ENCODE results near the gene CLNK. TPM values are rescaled to one million over a fixed set of nuclear protein-coding genes. Genes with fewer than 3 reads are reported as not detected.

The CLNK gene
- total RNA-seq, 1 donor from 2014 or later = not detected

GRCh38 chr4:10587697-10588096, 96.9 kb downstream of the CLNK start:
- TF ChIP-seq POLR2AphosphoS5 (IDR thresholded peaks at IDR 0.05; ENCODE audit: insufficient read depth in 1 of 2, low read depth in 1 of 2) (no peak), POLR2A (IDR thresholded peaks at IDR 0.05) (no peak), CTCF (IDR thresholded peaks at IDR 0.05) (no peak)
- Histone ChIP-seq H3K4me1 (no peaks in the 10 kb centered on the region), H3K9me3 (no peaks in the 10 kb centered on the region), H3K4me3 (no peak overlapping the region), H3K27me3 (no peaks in the 10 kb centered on the region), H3K36me3 (no peaks in the 10 kb centered on the region), H3K27ac (no peak overlapping the region)
- intact Hi-C loops (cut with DNase I) = no loop called here
- no peak for DNase-seq (ENCODE audit: extremely low spot score in 2 of 2)

- intact Hi-C loops (cut with DNase I) = no loop called here
- H3K27ac ChIP-seq = no peak overlapping the region
- no peaks in the 10 kb centered on the region for H3K9me3 ChIP-seq
- no peaks in the 10 kb centered on the region for H3K27me3 ChIP-seq
- H3K4me1 ChIP-seq = no peaks in the 10 kb centered on the region
- TF ChIP-seq POLR2AphosphoS5 (IDR thresholded peaks at IDR 0.05; ENCODE audit: insufficient read depth in 1 of 2, low read depth in 1 of 2) (no peak), CTCF (IDR thresholded peaks at IDR 0.05) (no peak), POLR2A (IDR thresholded peaks at IDR 0.05) (no peak)
- H3K36me3 ChIP-seq = no peaks in the 10 kb centered on the region
- no peak for DNase-seq (ENCODE audit: extremely low spot score in 2 of 2)
- H3K4me3 ChIP-seq = no peak overlapping the region
Observed at GRCh38 chr4:10587296-10587695, 97.3 kb downstream of the CLNK start.

- DNase-seq (ENCODE audit: extremely low spot score in 2 of 2) = no peak
- Histone ChIP-seq H3K27ac (no peak overlapping the region), H3K4me3 (peak overlapping the region in 1 of 2 donors; percentile 30), H3K36me3 (no peaks in the 10 kb centered on the region), H3K27me3 (no peaks in the 10 kb centered on the region), H3K9me3 (no peaks in the 10 kb centered on the region), H3K4me1 (no peaks in the 10 kb centered on the region)
- no peak for TF ChIP-seq POLR2A (IDR thresholded peaks at IDR 0.05)
- no peak for TF ChIP-seq CTCF (IDR thresholded peaks at IDR 0.05)
- no peak for TF ChIP-seq POLR2AphosphoS5 (IDR thresholded peaks at IDR 0.05; ENCODE audit: insufficient read depth in 1 of 2, low read depth in 1 of 2)
- intact Hi-C loops (cut with DNase I) = no loop called here
Observed at GRCh38 chr4:10584042-10584441, 100.5 kb downstream of the CLNK start.

GRCh38 chr4:10582951-10583350, 101.6 kb downstream of the CLNK start:
- H3K27ac ChIP-seq = no peak overlapping the region
- intact Hi-C loops (cut with DNase I) = no loop called here
- TF ChIP-seq POLR2AphosphoS5 (IDR thresholded peaks at IDR 0.05; ENCODE audit: insufficient read depth in 1 of 2, low read depth in 1 of 2) = no peak
- no peak for TF ChIP-seq CTCF (IDR thresholded peaks at IDR 0.05)
- TF ChIP-seq POLR2A (IDR thresholded peaks at IDR 0.05) = no peak
- H3K9me3 ChIP-seq = no peaks in the 10 kb centered on the region
- H3K36me3 ChIP-seq = no peaks in the 10 kb centered on the region
- no peak overlapping the region for H3K4me3 ChIP-seq
- no peak for DNase-seq (ENCODE audit: extremely low spot score in 2 of 2)
- H3K4me1 ChIP-seq = no peaks in the 10 kb centered on the region
- H3K27me3 ChIP-seq = no peaks in the 10 kb centered on the region

DNA sequence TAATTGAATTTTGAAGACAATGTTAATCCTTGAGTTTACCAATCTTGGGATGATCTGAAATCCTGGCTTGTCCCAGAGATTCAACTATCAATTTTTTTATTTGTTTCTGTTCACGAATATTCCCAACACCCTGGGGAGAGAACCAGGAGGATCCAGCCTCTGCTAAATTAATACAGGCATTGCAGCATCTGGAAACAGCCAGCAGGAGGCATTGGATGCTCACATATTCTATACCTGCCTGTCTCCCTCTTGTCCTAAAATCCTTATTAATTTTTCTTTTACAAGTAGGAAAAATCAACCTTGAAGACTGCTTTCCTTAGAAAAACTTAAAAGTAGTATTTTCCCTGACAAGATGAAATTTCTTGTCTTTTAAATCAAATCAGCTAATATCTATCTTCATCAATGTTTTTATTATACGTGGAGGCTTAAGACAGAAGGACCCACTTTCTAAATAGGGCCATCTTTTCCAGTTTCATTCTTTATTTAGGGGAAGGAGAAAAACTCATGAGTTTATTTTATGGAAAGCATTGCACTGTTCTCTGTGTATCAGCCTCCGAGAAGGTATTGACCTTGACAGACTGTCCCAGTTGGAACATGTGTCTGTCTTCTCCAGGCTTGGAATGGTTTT, 102.4 kb downstream of the CLNK start:
- Histone ChIP-seq H3K4me3 (no peak overlapping the region), H3K27me3 (no peaks in the 10 kb centered on the region), H3K36me3 (no peaks in the 10 kb centered on the region), H3K9me3 (no peaks in the 10 kb centered on the region), H3K27ac (no peak overlapping the region), H3K4me1 (no peaks in the 10 kb centered on the region)
- intact Hi-C loops (cut with DNase I) = no loop called here
- TF ChIP-seq CTCF (IDR thresholded peaks at IDR 0.05) (peak; percentile 52 to 83 (median 55)), POLR2A (IDR thresholded peaks at IDR 0.05) (no peak), POLR2AphosphoS5 (IDR thresholded peaks at IDR 0.05; ENCODE audit: insufficient read depth in 1 of 2, low read depth in 1 of 2) (no peak)
- DNase-seq (ENCODE audit: extremely low spot score in 2 of 2) = no peak
